Nephron progenitor cell (in vitro differentiated cells): ENCODE measurements around the gene NCBP2.

Experiments
- DNase-seq: peaks from one replicate; pipeline ENCODE4 v3.0.0; 2021
- H3K27ac Mint-ChIP-seq: 2 replicates; pipeline ENCODE4 v1.8.0; 2021; ENCODE audit warnings: mild to moderate bottlenecking, moderate library complexity, mixed read lengths
- H3K27me3 Mint-ChIP-seq: 2 replicates; pipeline ENCODE4 v1.8.0; 2021; ENCODE audit warnings: mild to moderate bottlenecking, low read depth, mixed read lengths; ENCODE audit not compliant: poor library complexity
- H3K36me3 Mint-ChIP-seq: 2 replicates; pipeline ENCODE4 v1.8.0; 2021; ENCODE audit warnings: low read depth, mixed read lengths
- H3K4me1 Mint-ChIP-seq: 2 replicates; pipeline ENCODE4 v1.8.0; 2021; ENCODE audit warnings: mixed read lengths
- H3K4me3 Mint-ChIP-seq: 2 replicates; pipeline ENCODE4 v1.8.0; 2021; ENCODE audit warnings: mild to moderate bottlenecking, moderate library complexity, mixed read lengths
- H3K9me3 Mint-ChIP-seq: 2 replicates; pipeline ENCODE4 v1.8.0; 2021; ENCODE audit warnings: mild to moderate bottlenecking, moderate library complexity, mixed read lengths
- TF ChIP-seq, protein P1 (sequence below): fragments of 200-600 bp; sonication (generic); IDR thresholded peaks from 2 replicates; pipeline ENCODE4 v1.5.0; 2021; ENCODE audit warnings: antibody characterized with exemption

The NCBP2 gene

DNA sequence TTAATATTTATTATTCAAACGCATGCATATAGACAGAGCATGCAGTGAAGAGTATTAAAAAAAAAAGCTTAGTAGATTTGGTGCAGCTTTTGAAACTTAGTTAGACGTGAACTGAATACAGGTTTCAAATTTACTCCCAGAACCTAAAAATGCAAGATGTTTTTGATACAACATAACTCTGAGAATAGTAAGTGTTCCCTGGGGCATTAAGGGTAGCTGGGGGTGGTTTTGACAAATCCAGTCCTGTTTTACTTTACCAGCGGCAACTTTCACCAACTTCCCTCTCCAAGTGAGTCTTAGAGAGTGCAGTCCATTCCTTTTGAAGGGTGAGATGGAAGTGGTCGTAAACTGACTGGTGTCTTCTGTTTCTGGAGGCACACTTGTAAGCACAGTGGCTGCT is 11.2 kb downstream of the NCBP2 start:
- Mint-ChIP-seq H3K36me3 (peaks cover 70% of the 10 kb centered on the region), H3K4me1 (peaks cover 9% of the 10 kb centered on the region), H3K27ac (peak overlapping the region; percentile 25), H3K9me3 (no peaks in the 10 kb centered on the region), H3K27me3 (no peaks in the 10 kb centered on the region), H3K4me3 (no peak overlapping the region)
- TF ChIP-seq, protein P1, sequence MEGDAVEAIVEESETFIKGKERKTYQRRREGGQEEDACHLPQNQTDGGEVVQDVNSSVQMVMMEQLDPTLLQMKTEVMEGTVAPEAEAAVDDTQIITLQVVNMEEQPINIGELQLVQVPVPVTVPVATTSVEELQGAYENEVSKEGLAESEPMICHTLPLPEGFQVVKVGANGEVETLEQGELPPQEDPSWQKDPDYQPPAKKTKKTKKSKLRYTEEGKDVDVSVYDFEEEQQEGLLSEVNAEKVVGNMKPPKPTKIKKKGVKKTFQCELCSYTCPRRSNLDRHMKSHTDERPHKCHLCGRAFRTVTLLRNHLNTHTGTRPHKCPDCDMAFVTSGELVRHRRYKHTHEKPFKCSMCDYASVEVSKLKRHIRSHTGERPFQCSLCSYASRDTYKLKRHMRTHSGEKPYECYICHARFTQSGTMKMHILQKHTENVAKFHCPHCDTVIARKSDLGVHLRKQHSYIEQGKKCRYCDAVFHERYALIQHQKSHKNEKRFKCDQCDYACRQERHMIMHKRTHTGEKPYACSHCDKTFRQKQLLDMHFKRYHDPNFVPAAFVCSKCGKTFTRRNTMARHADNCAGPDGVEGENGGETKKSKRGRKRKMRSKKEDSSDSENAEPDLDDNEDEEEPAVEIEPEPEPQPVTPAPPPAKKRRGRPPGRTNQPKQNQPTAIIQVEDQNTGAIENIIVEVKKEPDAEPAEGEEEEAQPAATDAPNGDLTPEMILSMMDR, result no peak
- no peak for DNase-seq

DNA sequence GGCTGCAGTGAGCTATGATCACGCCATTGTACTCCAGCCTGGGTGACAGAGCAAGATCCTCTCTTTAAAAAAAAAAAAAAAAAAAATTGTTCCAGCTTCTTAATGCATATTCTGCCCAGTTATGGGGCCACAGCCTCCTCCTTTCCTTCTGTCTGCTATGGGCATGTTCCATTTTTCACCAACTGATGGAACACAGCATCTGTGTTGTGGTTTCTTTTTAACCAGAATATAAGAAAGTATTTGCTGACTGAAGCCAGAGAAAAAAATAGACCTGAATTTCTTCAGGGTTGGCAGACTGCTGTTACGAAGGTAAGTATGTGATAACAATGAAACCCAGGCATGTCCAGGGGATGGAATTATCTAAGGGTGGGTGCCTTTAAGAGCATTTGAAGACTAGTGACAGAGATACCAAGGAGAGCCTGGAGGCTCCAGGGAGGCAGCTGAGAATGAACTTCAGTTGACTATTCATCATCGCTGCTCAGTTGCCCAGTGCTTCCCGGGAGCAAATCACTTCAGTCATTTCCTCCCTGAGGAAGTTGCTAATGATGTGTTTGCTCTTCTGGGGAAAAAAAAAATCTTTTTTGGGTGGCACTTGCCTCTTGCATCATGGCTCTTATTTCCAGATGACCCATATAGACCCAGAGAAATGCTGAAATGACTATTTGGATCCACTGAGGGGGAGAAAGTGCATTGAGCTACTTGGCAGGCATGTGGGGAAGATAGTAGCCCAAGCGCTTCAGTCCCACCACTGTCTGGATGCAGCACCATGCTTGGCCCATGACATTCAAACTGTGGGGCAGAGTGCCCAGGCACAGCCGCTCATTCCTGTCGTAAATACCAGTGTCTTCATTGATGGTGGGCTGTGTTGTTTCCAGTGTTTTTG is 14.5 kb downstream of the NCBP2 start:
- DNase-seq, result no peak
- Mint-ChIP-seq H3K9me3 (no peaks in the 10 kb centered on the region), H3K4me3 (no peak overlapping the region), H3K27ac (no peak overlapping the region), H3K36me3 (peaks cover 51% of the 10 kb centered on the region), H3K27me3 (no peaks in the 10 kb centered on the region), H3K4me1 (peaks cover 9% of the 10 kb centered on the region)
- TF ChIP-seq, protein P1, result no peak

DNA sequence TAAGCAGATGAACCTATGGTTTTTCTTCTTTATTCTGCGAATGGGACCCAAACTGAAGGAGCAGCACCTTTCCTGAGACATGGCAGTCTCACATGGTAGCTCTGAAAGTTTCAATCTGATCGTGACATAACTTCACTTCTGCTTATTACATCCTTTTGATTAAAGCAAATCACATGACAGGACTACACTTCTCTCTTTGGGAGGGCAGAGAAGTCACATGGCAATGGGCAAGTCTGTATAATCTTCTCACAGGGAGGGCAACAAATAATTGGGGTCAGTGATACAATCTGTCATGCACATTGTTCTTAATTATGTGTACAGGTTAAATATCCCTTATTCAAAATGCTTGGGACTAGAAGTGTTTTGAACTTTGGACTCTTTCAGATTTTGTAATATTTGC is 21.6 kb downstream of the NCBP2 start:
- H3K27me3 Mint-ChIP-seq, result no peaks in the 10 kb centered on the region
- no peaks in the 10 kb centered on the region for H3K4me1 Mint-ChIP-seq
- TF ChIP-seq, protein P1, result no peak
- H3K36me3 Mint-ChIP-seq, result peaks cover 60% of the 10 kb centered on the region
- peaks cover 18% of the 10 kb centered on the region for H3K9me3 Mint-ChIP-seq
- no peak overlapping the region for H3K27ac Mint-ChIP-seq
- H3K4me3 Mint-ChIP-seq, result no peak overlapping the region
- DNase-seq, result no peak

DNA sequence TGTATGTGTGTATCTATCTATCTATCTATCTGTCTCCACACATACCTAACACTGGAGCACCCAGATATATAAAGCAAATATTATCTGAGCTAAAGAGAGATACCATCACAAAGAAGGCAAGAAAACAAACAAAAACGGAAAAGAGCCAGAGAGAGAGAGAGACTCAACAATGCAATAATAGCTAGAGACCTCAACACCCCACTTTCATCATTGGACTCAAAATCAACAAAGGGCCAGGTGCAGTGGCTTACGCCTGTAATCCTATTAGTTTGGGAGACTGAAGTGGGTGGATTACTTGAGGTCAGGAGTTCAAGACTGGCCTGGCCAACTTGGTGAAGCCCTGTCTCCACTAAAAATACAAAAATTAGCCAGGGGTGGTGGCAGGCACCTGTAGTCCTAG is 23.4 kb downstream of the NCBP2 start:
- peaks cover 76% of the 10 kb centered on the region for H3K36me3 Mint-ChIP-seq
- H3K4me3 Mint-ChIP-seq, result no peak overlapping the region
- H3K27me3 Mint-ChIP-seq, result no peaks in the 10 kb centered on the region
- DNase-seq, result no peak
- no peaks in the 10 kb centered on the region for H3K4me1 Mint-ChIP-seq
- no peak overlapping the region for H3K27ac Mint-ChIP-seq
- TF ChIP-seq, protein P1, result no peak
- H3K9me3 Mint-ChIP-seq, result peaks cover 29% of the 10 kb centered on the region

DNA sequence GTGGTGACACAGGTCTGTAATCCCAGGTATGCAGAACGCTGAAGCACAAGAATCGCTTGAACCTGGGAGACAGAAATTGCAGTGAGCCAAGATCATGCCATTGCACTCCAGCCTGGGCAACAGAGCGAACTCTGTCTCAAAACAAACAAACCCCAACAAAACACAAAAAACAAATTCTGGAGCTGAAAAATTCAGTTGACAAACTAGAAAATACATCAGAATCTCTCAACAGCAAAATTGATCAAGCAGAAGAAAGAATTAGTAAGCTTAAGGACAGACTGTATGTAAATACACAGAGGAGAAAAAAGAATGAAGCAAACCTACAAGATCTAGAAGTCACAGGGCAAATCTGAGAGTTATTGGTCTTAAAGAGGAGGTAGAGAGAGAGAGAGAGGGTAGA is 25.3 kb downstream of the NCBP2 start:
- no peak for DNase-seq
- no peak overlapping the region for H3K4me3 Mint-ChIP-seq
- H3K27me3 Mint-ChIP-seq, result no peaks in the 10 kb centered on the region
- peaks cover 29% of the 10 kb centered on the region for H3K9me3 Mint-ChIP-seq
- H3K36me3 Mint-ChIP-seq, result peaks cover 73% of the 10 kb centered on the region
- TF ChIP-seq, protein P1, result no peak
- no peak overlapping the region for H3K27ac Mint-ChIP-seq
- no peaks in the 10 kb centered on the region for H3K4me1 Mint-ChIP-seq

DNA sequence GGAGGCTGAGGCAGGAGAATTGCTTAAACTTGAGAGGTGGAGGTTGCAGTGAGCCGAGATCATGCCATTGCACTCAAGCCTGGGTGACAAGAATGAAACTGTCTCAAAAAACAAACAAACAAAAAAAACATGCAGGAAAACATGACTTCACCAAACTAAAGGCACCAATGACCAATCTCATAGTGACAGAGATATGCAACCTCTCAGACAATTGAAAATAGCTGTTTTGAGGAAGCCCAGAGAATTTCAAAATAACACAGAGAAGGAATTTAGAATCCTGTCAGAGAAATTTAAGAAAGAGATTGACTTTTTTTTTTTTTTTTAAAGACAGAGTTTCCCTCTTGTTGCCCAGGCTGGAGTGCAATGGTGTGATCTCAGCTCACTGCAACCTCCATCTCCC is 26.1 kb downstream of the NCBP2 start:
- H3K4me1 Mint-ChIP-seq, result no peaks in the 10 kb centered on the region
- H3K9me3 Mint-ChIP-seq, result peaks cover 29% of the 10 kb centered on the region
- no peaks in the 10 kb centered on the region for H3K27me3 Mint-ChIP-seq
- H3K36me3 Mint-ChIP-seq, result peaks cover 71% of the 10 kb centered on the region
- TF ChIP-seq, protein P1, result no peak
- H3K27ac Mint-ChIP-seq, result no peak overlapping the region
- H3K4me3 Mint-ChIP-seq, result no peak overlapping the region
- no peak for DNase-seq
